CD4-positive, alpha-beta T cell treated with Interleukin-17A for 1 hour (primary cell): ENCODE results near the gene BTBD9.

Experiments used
- DNase-seq: peaks from one replicate; pipeline ENCODE4 v3.0.0-alpha.2; 2020

BTBD9 gene

GRCh38 chr6:38323216-38323615 lies 316.5 kb downstream of the BTBD9 start:
- no peak for DNase-seq

- no peak for DNase-seq
Measured at GRCh38 chr6:38322138-38322537, 317.6 kb downstream of the BTBD9 start.

GRCh38 chr6:38320843-38321242 lies 318.9 kb downstream of the BTBD9 start:
- DNase-seq: no peak

GRCh38 chr6:38320358-38320757 lies 319.4 kb downstream of the BTBD9 start:
- DNase-seq: no peak

GRCh38 chr6:38319256-38320212 lies 320.2 kb downstream of the BTBD9 start:
- no peak for DNase-seq

GRCh38 chr6:38316099-38316868 lies 323.4 kb downstream of the BTBD9 start:
- no peak for DNase-seq

- no peak for DNase-seq
Measured at GRCh38 chr6:38311201-38311600, 328.5 kb downstream of the BTBD9 start.

- no peak for DNase-seq
Measured at GRCh38 chr6:38310061-38310460, 329.7 kb downstream of the BTBD9 start.

- no peak for DNase-seq
Measured at GRCh38 chr6:38307740-38308139, 332.0 kb downstream of the BTBD9 start.

- no peak for DNase-seq
Measured at GRCh38 chr6:38306931-38307330, 332.8 kb downstream of the BTBD9 start.

- DNase-seq: no peak
Measured at GRCh38 chr6:38305995-38306681, 333.6 kb downstream of the BTBD9 start.

GRCh38 chr6:38302838-38303237 lies 336.9 kb downstream of the BTBD9 start:
- no peak for DNase-seq

GRCh38 chr6:38302081-38302480 lies 337.6 kb downstream of the BTBD9 start:
- no peak for DNase-seq

GRCh38 chr6:38290133-38290799 lies 349.5 kb downstream of the BTBD9 start:
- DNase-seq: no peak

GRCh38 chr6:38287487-38287886 lies 352.2 kb downstream of the BTBD9 start:
- no peak for DNase-seq

- DNase-seq: no peak
Measured at GRCh38 chr6:38284802-38285394, 354.8 kb downstream of the BTBD9 start.

- DNase-seq: no peak
Measured at GRCh38 chr6:38283734-38284362, 355.9 kb downstream of the BTBD9 start.

- no peak for DNase-seq
Measured at GRCh38 chr6:38282911-38283310, 356.8 kb downstream of the BTBD9 start.

- no peak for DNase-seq
Measured at GRCh38 chr6:38281126-38281525, 358.6 kb downstream of the BTBD9 start.

GRCh38 chr6:38279963-38280588 lies 359.7 kb downstream of the BTBD9 start:
- no peak for DNase-seq

- DNase-seq: no peak
Measured at GRCh38 chr6:38279423-38279822, 360.3 kb downstream of the BTBD9 start.
